HAP-1 (cell line): Measurements from ENCODE around the gene SEZ6L.
A peak's percentile ranks its signal among the peaks of the same experiment; 100 is the strongest.
"Not testable (repeated sequence)": the region's sequence is repeated elsewhere in the genome, so short reads cannot be mapped to it uniquely, and the experiment has no call there.

Source experiments
- DNase-seq, 2 experiments: peaks; one replicate each; pipeline ENCODE4 v3.0.0-alpha.2; 2016 to 2020; ENCODE audit warnings: low spot score in 2 of 2
- H3K27me3 ChIP-seq: fragments of 250-450 bp; sonication (Bioruptor Pico); 2 replicates; pipeline ENCODE4 v1.5.1; 2020; ENCODE audit warnings: low read depth, mild to moderate bottlenecking, moderate library complexity
- H3K36me3 ChIP-seq: fragments of 250-450 bp; sonication (Bioruptor Pico); replicated peaks from 2 replicates; pipeline ENCODE4 v1.5.1; 2020; ENCODE audit warnings: mild to moderate bottlenecking
- H3K4me1 ChIP-seq: fragments of 250-450 bp; sonication (Bioruptor Pico); 2 replicates; pipeline ENCODE4 v1.5.1; 2020; ENCODE audit warnings: mild to moderate bottlenecking
- H3K4me3 ChIP-seq: fragments of 250-450 bp; sonication (Bioruptor Pico); 2 replicates; pipeline ENCODE4 v1.5.1; 2020; ENCODE audit warnings: mild to moderate bottlenecking, moderate library complexity
- H3K9me3 ChIP-seq: fragments of 250-450 bp; sonication (Bioruptor Pico); 2 replicates; pipeline ENCODE4 v1.5.1; 2020; ENCODE audit warnings: mild to moderate bottlenecking, moderate library complexity
- in situ Hi-C: fragments of 300-500 bp; cut with MboI; formaldehyde crosslinking; loops from 3 replicates; pipeline ENCODE4 v1.14.3; 2020; ENCODE audit warnings: low sequenced_read_pairs, inconsistent platforms, mixed read lengths

SEZ6L gene

GRCh38 chr22:26383968-26384556 lies 214.8 kb downstream of the SEZ6L start:
- H3K4me1 ChIP-seq = no peaks in the 10 kb centered on the region
- in situ Hi-C loops = no loop called here
- H3K4me3 ChIP-seq = no peak overlapping the region
- peaks cover 45% of the 10 kb centered on the region for H3K27me3 ChIP-seq
- no peak for DNase-seq
- no peaks in the 10 kb centered on the region for H3K9me3 ChIP-seq
- H3K36me3 ChIP-seq = no peaks in the 10 kb centered on the region

DNA sequence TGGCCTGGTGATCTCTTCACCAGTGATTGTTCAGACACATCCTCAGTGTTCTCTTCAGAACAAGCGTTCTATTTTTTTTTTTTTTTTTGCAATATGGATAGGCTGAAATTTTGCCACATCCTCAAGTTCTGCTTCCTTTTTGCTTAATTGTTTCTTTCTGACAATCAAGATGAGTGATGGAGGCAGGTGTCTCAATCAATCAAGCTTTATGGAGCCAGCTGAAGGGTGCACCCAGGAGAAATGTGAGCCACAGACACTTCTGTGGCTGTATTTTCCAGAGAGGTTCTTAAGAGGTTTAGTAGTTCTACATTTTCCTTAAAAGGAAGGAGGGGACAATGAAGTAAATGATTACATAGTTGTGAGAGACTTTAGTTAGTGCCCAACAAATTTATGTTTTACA lies 215.9 kb downstream of the SEZ6L start:
- Histone ChIP-seq H3K9me3 (no peaks in the 10 kb centered on the region), H3K4me3 (no peak overlapping the region), H3K4me1 (no peaks in the 10 kb centered on the region), H3K36me3 (no peaks in the 10 kb centered on the region), H3K27me3 (peaks cover 41% of the 10 kb centered on the region)
- DNase-seq = no peak
- in situ Hi-C loops = no loop called here

- Histone ChIP-seq H3K4me3 (no peak overlapping the region), H3K36me3 (no peaks in the 10 kb centered on the region), H3K9me3 (no peaks in the 10 kb centered on the region), H3K4me1 (no peaks in the 10 kb centered on the region), H3K27me3 (peaks cover 7% of the 10 kb centered on the region; the same call in 1 of the 2 replicates)
- in situ Hi-C loops = no loop called here
- DNase-seq = no peak
These were observed 219.9 kb downstream of the SEZ6L start for GRCh38 chr22:26389125-26389524.

- DNase-seq = no peak
- H3K36me3 ChIP-seq = no peaks in the 10 kb centered on the region
- no peaks in the 10 kb centered on the region for H3K4me1 ChIP-seq
- no peaks in the 10 kb centered on the region for H3K9me3 ChIP-seq
- no peak overlapping the region for H3K4me3 ChIP-seq
- in situ Hi-C loops = no loop called here
- H3K27me3 ChIP-seq = no peaks in the 10 kb centered on the region
These were observed 221.8 kb downstream of the SEZ6L start for GRCh38 chr22:26391091-26391490.

DNA sequence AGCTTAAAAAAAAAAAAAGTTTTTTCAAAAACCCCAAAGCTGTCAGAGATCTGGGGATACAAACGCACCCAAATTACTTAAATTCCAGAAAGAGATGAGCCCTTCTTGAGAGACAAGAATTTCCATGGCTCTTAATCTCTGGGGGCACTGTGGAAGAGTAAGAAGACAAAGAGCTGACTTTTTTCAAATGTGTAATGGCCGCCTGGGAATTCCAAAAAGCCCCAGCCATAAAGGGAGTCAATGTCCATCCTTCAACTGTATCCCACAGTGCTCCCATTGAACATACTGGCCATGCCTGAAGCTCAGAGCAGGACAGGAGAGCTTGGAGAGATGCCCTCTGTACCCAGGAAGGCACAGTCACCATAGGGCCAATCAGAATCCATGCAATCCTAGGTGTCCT lies 222.4 kb downstream of the SEZ6L start:
- Histone ChIP-seq H3K4me3 (no peak overlapping the region), H3K4me1 (no peaks in the 10 kb centered on the region), H3K9me3 (no peaks in the 10 kb centered on the region), H3K27me3 (no peaks in the 10 kb centered on the region), H3K36me3 (no peaks in the 10 kb centered on the region)
- DNase-seq = no peak
- in situ Hi-C loops = no loop called here

DNA sequence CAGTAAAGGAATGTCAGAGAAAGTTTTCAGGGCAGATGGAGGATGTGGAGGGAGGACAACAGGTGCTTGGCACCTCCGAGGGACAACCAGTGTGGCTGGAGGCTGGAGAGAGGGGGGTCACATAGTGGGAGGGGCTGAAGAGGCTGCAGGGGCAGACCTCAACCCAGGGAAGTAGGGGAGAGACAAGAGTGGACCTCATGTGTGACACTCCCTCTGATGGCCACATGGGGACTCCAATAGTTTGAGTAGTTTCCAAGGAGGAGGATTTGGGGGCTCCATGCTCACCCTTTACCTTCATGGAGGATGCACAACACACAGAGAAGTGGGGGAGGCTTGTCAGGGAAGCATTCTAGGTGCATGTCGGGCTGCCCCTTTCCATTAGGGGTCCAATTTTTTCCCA lies 224.7 kb downstream of the SEZ6L start:
- in situ Hi-C loops = no loop called here
- Histone ChIP-seq H3K9me3 (no peaks in the 10 kb centered on the region), H3K36me3 (no peaks in the 10 kb centered on the region), H3K27me3 (no peaks in the 10 kb centered on the region), H3K4me3 (no peak overlapping the region), H3K4me1 (no peaks in the 10 kb centered on the region)
- DNase-seq = no peak

GRCh38 chr22:26394777-26395176 lies 225.5 kb downstream of the SEZ6L start:
- H3K27me3 ChIP-seq = no peaks in the 10 kb centered on the region
- in situ Hi-C loops = no loop called here
- H3K9me3 ChIP-seq = no peaks in the 10 kb centered on the region
- H3K4me3 ChIP-seq = no peak overlapping the region
- no peaks in the 10 kb centered on the region for H3K36me3 ChIP-seq
- peak; percentile 37 to 43 for DNase-seq
- H3K4me1 ChIP-seq = no peaks in the 10 kb centered on the region

DNA sequence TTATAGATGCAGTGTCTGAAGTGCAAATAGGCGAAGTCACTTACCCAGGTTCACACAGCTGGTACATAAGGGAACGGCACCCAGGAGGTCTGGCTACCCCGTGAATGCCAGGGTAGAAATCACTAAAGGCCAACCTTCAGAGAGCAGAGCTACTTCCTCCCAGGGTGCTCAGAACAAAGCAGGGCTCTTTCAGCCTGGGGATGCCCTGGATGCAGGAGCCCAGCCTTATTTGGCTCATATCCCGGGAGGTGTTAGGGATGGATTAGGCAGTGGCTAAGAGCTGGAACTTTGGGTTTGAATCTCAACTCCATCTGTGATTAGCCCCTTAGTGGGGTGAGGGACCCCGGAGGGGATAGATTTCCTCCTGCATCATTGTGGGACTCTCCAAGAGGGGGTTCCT lies 226.7 kb downstream of the SEZ6L start:
- Histone ChIP-seq H3K4me1 (no peaks in the 10 kb centered on the region), H3K36me3 (no peaks in the 10 kb centered on the region), H3K4me3 (no peak overlapping the region), H3K9me3 (no peaks in the 10 kb centered on the region), H3K27me3 (no peaks in the 10 kb centered on the region)
- in situ Hi-C loops = no loop called here
- DNase-seq = no peak

DNA sequence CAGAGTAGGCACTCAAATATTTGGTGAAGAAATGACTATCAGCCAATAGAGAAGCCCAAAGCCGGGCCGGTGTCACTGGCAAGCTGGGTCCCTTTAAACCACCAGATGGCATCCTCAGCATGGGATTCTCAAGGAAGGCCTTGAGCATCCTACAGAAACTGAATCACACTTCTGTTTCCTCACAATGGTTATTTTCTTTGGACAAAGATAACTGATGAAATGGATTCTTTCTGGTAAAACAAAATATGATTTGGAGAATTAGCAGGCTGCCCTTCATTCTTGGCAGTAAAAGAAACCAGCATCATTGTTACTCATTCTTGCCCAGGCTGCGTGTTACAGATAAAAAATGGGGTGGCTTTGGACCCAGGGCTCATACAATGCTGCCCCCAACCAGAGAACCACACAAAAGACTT lies 229.5 kb downstream of the SEZ6L start:
- in situ Hi-C loops = no loop called here
- no peaks in the 10 kb centered on the region for H3K36me3 ChIP-seq
- no peaks in the 10 kb centered on the region for H3K9me3 ChIP-seq
- H3K4me1 ChIP-seq = no peaks in the 10 kb centered on the region
- H3K27me3 ChIP-seq = no peaks in the 10 kb centered on the region
- no peak overlapping the region for H3K4me3 ChIP-seq
- DNase-seq = peak; percentile 14 to 59

- no peaks in the 10 kb centered on the region for H3K4me1 ChIP-seq
- H3K4me3 ChIP-seq = no peak overlapping the region
- H3K27me3 ChIP-seq = peaks cover 4% of the 10 kb centered on the region; the same call in 1 of the 2 replicates
- H3K36me3 ChIP-seq = no peaks in the 10 kb centered on the region
- no peak for DNase-seq
- no peaks in the 10 kb centered on the region for H3K9me3 ChIP-seq
- in situ Hi-C loops = no loop called here
These were observed 230.0 kb downstream of the SEZ6L start for GRCh38 chr22:26399289-26399688.

DNA sequence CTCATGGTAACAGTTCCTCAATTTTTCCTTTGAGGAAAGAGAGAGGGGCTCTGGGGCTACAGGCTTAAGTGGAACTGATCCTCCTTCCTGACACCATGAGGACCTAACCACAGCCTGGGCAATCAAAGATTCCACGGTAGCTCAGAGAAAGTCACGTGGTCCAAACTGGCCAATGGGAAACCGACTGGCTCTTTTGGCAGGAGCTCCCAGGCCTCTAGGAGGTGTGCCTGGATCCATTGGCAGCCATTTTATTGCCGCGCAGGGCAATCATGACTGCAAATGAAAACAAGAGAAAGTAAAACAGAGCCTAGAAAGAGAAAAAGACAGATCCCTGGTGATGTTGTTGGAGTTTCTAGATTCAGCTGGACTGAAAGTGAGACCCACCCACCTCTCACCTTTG lies 232.5 kb downstream of the SEZ6L start:
- no peaks in the 10 kb centered on the region for H3K36me3 ChIP-seq
- in situ Hi-C loops = no loop called here
- no peaks in the 10 kb centered on the region for H3K4me1 ChIP-seq
- no peak overlapping the region for H3K4me3 ChIP-seq
- H3K27me3 ChIP-seq = peaks cover 12% of the 10 kb centered on the region; the same call in 1 of the 2 replicates
- DNase-seq = peak in 1 of 2 experiments; percentile 31
- no peaks in the 10 kb centered on the region for H3K9me3 ChIP-seq

DNA sequence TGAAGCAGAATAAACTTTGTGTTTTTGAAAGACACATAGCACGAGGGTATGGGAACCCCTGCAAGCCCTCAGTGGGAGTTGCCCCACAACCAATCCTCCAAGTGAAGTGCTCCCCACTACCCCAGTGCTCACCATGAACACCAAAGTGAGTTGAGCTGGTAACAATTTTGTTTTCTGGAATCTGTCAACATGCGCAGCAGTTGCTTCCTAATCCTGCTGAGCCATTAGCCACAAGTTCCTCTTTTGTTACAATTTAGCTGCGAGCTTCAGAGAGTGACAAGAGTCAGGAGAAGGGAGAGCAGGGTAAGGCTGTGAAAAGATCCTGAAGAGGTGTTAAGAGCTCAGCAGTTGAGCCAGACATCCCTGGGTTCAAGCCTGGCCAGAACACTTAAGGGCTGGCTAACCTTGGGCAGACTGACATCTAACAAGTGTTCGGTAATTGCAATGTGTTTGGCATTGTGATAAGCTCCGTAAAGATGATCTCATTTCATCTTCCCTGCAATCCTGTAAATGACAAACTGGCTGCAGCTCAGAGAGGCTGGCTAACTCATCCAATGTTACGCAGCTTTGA lies 235.7 kb downstream of the SEZ6L start:
- H3K4me1 ChIP-seq = no peaks in the 10 kb centered on the region
- no peaks in the 10 kb centered on the region for H3K9me3 ChIP-seq
- DNase-seq = no peak
- H3K36me3 ChIP-seq = no peaks in the 10 kb centered on the region
- no peak overlapping the region for H3K4me3 ChIP-seq
- H3K27me3 ChIP-seq = peaks cover 16% of the 10 kb centered on the region
- in situ Hi-C loops = no loop called here

- no peaks in the 10 kb centered on the region for H3K4me1 ChIP-seq
- no peaks in the 10 kb centered on the region for H3K36me3 ChIP-seq
- no peak for DNase-seq
- H3K9me3 ChIP-seq = no peaks in the 10 kb centered on the region
- no peak overlapping the region for H3K4me3 ChIP-seq
- peaks cover 24% of the 10 kb centered on the region for H3K27me3 ChIP-seq
- in situ Hi-C loops = no loop called here
These were observed 236.9 kb downstream of the SEZ6L start for GRCh38 chr22:26406118-26406517.

DNA sequence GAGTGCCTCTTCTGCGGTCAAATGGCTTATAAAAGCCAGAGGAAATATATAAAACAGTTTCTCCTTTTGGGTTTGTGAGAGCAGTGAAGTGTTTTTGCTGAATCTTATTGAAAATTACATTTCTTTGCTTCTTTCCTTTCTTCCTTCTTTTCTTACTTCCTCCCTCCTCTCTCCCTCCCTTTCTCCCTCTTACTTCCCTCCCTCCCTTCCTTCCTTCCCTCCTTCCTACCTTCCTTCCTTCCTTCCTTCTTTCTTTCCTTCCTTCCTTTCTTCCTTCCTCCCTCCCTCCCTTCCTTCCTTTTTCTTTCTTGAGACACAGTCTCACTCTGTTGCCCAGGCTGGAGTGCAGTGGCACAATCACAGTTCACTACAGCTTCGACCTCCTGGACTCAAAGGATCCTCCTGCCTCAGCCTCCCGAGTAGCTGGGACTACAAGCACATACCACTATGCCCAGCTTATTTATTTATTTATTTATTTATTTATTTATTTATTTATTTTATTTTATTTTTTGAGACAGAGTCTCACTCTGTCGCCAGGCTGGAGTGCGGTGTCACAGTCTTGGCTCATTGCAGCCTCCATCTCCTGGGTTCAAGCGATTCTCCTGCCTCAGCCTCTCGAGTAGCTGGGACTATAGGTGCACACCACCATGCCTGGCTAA lies 239.4 kb downstream of the SEZ6L start:
- H3K36me3 ChIP-seq, H3K4me3 ChIP-seq, DNase-seq, H3K4me1 ChIP-seq, H3K9me3 ChIP-seq, in situ Hi-C loops: not testable (repeated sequence)
- peaks cover 47% of the 10 kb centered on the region for H3K27me3 ChIP-seq
